Measurements from ENCODE around the gene PZP.

PZP gene

GRCh38 chr12:9101018-9101687, 107.0 kb downstream of the PZP start:
- DNase-seq, result no peak

GRCh38 chr12:9099552-9100190, 108.5 kb downstream of the PZP start:
- no peak for DNase-seq

Data from stimulated activated CD4-positive, alpha-beta T cell treated with anti-CD3 and anti-CD28 coated beads, Interleukin-12 subunit alpha, Interleukin-12 subunit beta, amount 100 ng/mL, for 4 hours (primary cell).